ENCODE measurements around the gene TFPI. TPM values are rescaled to one million over a fixed set of nuclear protein-coding genes. Genes with fewer than 3 reads are reported as not detected.

Gene TFPI
- total RNA-seq, 5 donors from 2014 or later (not counting 1 experiment from before 2014, with no cell fraction given) = 0.47 to 1.5 (median 1.0) TPM

DNA sequence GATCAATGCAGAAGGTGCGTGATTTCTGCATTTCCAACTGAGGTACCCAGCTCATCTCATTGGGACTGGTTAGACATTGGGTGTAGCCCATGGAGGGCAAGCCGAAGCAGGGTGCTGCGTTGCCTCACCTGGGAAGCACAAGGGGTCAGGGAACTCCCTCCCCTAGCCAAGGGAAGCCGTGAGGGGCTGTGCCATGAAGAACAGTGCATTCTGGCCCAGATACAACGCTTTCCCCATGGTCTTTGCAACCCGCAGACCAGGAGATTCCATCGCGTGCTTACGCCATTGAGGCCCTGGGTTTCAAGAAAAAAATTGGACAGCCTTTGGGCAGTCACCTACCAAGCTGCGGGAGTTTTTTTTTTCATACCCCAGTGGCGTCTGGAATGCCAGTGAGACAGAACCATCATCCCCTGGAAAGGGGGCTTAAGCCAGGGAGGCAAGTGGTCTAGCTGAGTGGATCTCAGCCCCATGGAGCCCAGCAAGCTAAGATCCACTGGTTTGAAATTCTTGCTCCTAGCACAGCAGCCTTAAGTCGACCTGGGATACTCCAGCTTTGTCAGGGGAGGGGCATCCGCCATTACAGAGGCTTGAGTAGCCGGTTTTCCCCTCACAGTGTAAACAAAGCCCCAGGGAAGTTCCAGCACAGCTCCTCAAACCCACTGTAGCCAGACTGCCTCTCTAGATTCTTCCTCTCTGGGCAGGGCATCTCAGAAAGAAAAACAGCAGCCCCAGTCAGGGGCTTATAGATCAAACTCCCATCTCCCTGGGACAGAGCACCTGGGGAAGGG is 21.7 kb downstream of the TFPI start:
- POLR2A ChIA-PET = no interaction called here
- ATAC-seq (replicated peaks in 1 of 4) (no peak), DNase-seq (no peak)
- no peaks in the 10 kb centered on the region for H3K36me3 Mint-ChIP-seq
- Histone ChIP-seq H3K4me3 (ENCODE audit: control insufficient read depth in 1 of 2, extremely low read depth in 1 of 2, low read length in 1 of 2) (no peak overlapping the region), H3K27me3 (replicated peaks in 1 of 2; ENCODE audit: control insufficient read depth in 2 of 2, extremely low read depth in 1 of 2, insufficient read depth in 2 of 2, low read length in 1 of 2) (peaks cover 0 to 3% of the 10 kb centered on the region in 2 experiments), H3K9me3 (no peaks in the 10 kb centered on the region), H3K4me1 (ENCODE audit: control insufficient read depth in 1 of 2, extremely low read depth in 1 of 2, insufficient read depth in 2 of 2, low read length in 2 of 2) (no peaks in the 10 kb centered on the region), H3K27ac (ENCODE audit: low read length) (no peak overlapping the region), H3K36me3 (ENCODE audit: control insufficient read depth in 2 of 2, extremely low read depth in 1 of 2, insufficient read depth in 1 of 2, low read length in 1 of 2) (no peaks in the 10 kb centered on the region)
- no peak overlapping the region for H3K27ac Mint-ChIP-seq
- 81% methylated on average over 11 of the region's 14 CpGs for WGBS (ENCODE audit: insufficient coverage)
- H3K4me1 Mint-ChIP-seq = no peaks in the 10 kb centered on the region
- no peak overlapping the region for H3K4me3 Mint-ChIP-seq
- H3K9me3 Mint-ChIP-seq = peaks cover 6 to 12% (median 6%) of the 10 kb centered on the region in 3 donors
- H3K27me3 Mint-ChIP-seq = peaks cover 0 to 3% of the 10 kb centered on the region in 2 donors
- CTCF ChIA-PET = no interaction called here

DNA sequence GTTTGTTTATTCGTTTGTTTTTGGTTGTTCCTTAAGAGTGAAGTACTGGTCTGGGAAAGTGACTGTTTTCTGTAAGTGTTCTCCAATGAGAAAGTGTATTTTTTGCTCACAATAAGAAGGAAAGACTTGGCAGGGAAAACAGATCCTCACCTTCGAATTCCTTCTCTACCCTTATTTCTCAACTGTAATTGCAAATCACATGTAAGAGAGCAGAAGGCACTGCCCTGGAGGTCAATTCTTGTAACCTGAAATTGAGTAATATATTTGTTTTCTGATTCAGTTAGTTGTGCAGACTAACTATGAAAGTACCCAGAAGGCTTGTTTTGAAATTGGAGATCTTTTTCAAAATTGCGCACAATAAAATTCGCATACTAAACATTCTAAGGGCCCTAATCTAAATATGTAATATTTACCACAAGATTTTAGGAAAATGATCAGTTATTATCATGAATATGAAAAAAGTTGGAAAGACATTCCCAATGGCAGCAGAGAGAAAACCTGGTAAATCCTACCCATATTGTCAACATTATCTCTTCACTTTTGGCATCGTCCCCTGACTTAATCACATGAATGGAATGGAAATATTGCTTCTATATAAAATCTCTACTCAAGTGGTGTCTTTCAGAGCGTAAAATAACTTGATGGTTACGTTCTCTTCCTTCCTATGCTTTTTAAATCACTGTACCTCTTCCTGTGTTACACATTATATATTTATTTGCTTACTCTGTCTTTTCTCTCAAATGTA is 24.1 kb downstream of the TFPI start:
- no CpG with 5 or more reads among the region's 7 CpGs for WGBS (ENCODE audit: insufficient coverage)
- Mint-ChIP-seq H3K9me3 (peaks cover 2 to 9% (median 6%) of the 10 kb centered on the region in 3 donors), H3K4me1 (no peaks in the 10 kb centered on the region), H3K27me3 (peaks cover 0 to 3% of the 10 kb centered on the region in 2 donors), H3K36me3 (no peaks in the 10 kb centered on the region), H3K4me3 (no peak overlapping the region), H3K27ac (no peak overlapping the region)
- H3K4me3 ChIP-seq (ENCODE audit: control insufficient read depth in 1 of 2, extremely low read depth in 1 of 2, low read length in 1 of 2) = no peak overlapping the region
- no peak overlapping the region for H3K27ac ChIP-seq (ENCODE audit: low read length)
- ATAC-seq (replicated peaks in 1 of 4) (no peak), DNase-seq (no peak)
- peaks cover 0 to 3% of the 10 kb centered on the region in 2 experiments for H3K27me3 ChIP-seq (replicated peaks in 1 of 2; ENCODE audit: control insufficient read depth in 2 of 2, extremely low read depth in 1 of 2, insufficient read depth in 2 of 2, low read length in 1 of 2)
- no peaks in the 10 kb centered on the region for H3K36me3 ChIP-seq (ENCODE audit: control insufficient read depth in 2 of 2, extremely low read depth in 1 of 2, insufficient read depth in 1 of 2, low read length in 1 of 2)
- ChIA-PET CTCF (no interaction called here), POLR2A (no interaction called here)
- no peaks in the 10 kb centered on the region for H3K4me1 ChIP-seq (ENCODE audit: control insufficient read depth in 1 of 2, extremely low read depth in 1 of 2, insufficient read depth in 2 of 2, low read length in 2 of 2)
- no peaks in the 10 kb centered on the region for H3K9me3 ChIP-seq

DNA sequence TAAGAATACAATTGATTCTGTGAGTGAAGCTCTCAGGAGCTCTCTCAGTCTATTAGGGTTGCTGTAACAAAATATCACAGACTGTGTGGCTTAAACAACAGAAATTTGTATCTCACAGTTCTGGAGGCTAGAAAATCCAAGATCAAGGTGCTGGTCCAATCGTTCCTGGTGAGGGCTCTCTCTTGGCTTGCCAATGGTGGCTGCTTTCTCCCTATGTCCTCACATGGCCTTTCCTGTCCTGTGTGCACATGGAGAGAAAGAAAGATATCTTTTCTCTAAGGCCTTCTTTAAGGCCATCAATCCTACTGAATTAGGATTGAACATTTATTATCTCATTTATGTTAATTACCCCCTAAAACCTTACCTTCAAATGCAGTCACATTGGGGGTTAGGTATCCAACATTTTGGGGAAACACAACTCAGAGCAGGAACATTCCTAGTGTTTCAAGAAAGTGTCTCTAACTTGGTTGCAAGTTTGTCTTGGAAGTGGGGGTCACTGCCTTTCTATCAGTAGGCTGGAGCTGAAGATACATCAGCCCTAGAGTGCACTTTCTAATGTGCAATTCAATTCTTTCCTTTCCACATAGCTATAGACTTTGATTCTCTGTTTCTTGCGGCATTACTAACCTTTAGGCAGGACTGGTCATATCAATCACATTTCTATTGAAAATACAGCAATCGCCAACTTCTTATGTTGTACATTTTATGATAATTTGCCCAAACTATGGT is 24.8 kb downstream of the TFPI start:
- Mint-ChIP-seq H3K9me3 (peaks cover 0 to 6% (median 1%) of the 10 kb centered on the region in 3 donors), H3K27ac (no peak overlapping the region), H3K4me3 (no peak overlapping the region), H3K36me3 (no peaks in the 10 kb centered on the region), H3K27me3 (peaks cover 0 to 3% of the 10 kb centered on the region in 2 donors), H3K4me1 (no peaks in the 10 kb centered on the region)
- POLR2A ChIA-PET = no interaction called here
- CTCF ChIA-PET = no interaction called here
- no peaks in the 10 kb centered on the region for H3K36me3 ChIP-seq (ENCODE audit: control insufficient read depth in 2 of 2, extremely low read depth in 1 of 2, insufficient read depth in 1 of 2, low read length in 1 of 2)
- H3K27ac ChIP-seq (ENCODE audit: low read length) = no peak overlapping the region
- H3K9me3 ChIP-seq = no peaks in the 10 kb centered on the region
- WGBS (ENCODE audit: insufficient coverage) = no CpG with 5 or more reads among the region's 3 CpGs
- H3K4me3 ChIP-seq (ENCODE audit: control insufficient read depth in 1 of 2, extremely low read depth in 1 of 2, low read length in 1 of 2) = no peak overlapping the region
- ATAC-seq (replicated peaks in 1 of 4) (no peak), DNase-seq (no peak)
- H3K27me3 ChIP-seq (replicated peaks in 1 of 2; ENCODE audit: control insufficient read depth in 2 of 2, extremely low read depth in 1 of 2, insufficient read depth in 2 of 2, low read length in 1 of 2) = peaks cover 0 to 3% of the 10 kb centered on the region in 2 experiments
- no peaks in the 10 kb centered on the region for H3K4me1 ChIP-seq (ENCODE audit: control insufficient read depth in 1 of 2, extremely low read depth in 1 of 2, insufficient read depth in 2 of 2, low read length in 2 of 2)

DNA sequence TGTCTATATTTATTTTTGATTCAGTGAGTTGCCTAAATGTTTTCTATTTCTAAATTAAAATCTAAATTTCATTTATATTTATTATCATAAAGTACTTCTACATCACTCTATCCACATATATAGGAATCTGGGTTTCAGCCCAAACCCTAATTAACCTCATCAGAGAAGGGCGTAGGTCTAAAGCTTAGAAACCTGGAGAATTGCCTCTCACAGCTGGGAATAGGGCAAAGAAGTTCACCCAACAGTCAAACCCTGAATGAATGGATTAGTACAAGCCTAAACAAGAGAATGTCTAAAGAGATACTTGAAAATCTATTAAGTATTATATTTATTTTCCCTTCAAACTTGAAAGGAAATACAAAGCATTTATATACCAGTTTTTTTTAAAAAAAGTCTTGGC is 26.2 kb downstream of the TFPI start:
- ChIA-PET POLR2A (no interaction called here), CTCF (no interaction called here)
- DNase-seq (no peak), ATAC-seq (replicated peaks in 1 of 4) (no peak)
- H3K9me3 ChIP-seq = no peaks in the 10 kb centered on the region
- Mint-ChIP-seq H3K27me3 (peaks cover 0 to 3% of the 10 kb centered on the region in 2 donors), H3K27ac (no peak overlapping the region), H3K9me3 (no peaks in the 10 kb centered on the region), H3K4me1 (no peaks in the 10 kb centered on the region), H3K36me3 (no peaks in the 10 kb centered on the region), H3K4me3 (no peak overlapping the region)
- no CpG with 5 or more reads among the region's 1 CpG for WGBS (ENCODE audit: insufficient coverage)
- H3K27me3 ChIP-seq (replicated peaks in 1 of 2; ENCODE audit: control insufficient read depth in 2 of 2, extremely low read depth in 1 of 2, insufficient read depth in 2 of 2, low read length in 1 of 2) = peaks cover 0 to 3% of the 10 kb centered on the region in 2 experiments
- H3K4me3 ChIP-seq (ENCODE audit: control insufficient read depth in 1 of 2, extremely low read depth in 1 of 2, low read length in 1 of 2) = no peak overlapping the region
- H3K27ac ChIP-seq (ENCODE audit: low read length) = no peak overlapping the region
- H3K36me3 ChIP-seq (ENCODE audit: control insufficient read depth in 2 of 2, extremely low read depth in 1 of 2, insufficient read depth in 1 of 2, low read length in 1 of 2) = no peaks in the 10 kb centered on the region
- no peaks in the 10 kb centered on the region for H3K4me1 ChIP-seq (ENCODE audit: control insufficient read depth in 1 of 2, extremely low read depth in 1 of 2, insufficient read depth in 2 of 2, low read length in 2 of 2)

DNA sequence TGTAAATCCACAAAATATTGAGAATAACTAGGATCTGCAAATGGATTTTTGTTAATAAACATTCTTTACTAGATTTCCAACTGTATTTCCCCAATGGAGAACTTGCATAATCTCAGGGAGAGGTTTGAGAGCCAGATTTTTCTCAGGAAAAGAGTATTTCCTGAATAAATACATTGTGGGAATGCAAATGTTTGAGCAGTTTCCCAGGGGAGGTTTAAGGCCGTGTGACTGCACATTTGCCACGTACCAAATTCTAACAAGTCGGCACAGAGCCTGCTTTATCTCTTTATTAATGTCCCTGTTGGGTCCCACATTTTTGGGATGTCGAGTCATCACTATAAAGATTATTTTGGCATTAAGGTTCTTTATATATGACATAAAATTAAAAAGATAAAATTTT is 27.0 kb downstream of the TFPI start:
- DNase-seq (no peak), ATAC-seq (replicated peaks in 1 of 4) (no peak)
- Histone ChIP-seq H3K27ac (ENCODE audit: low read length) (no peak overlapping the region), H3K36me3 (ENCODE audit: control insufficient read depth in 2 of 2, extremely low read depth in 1 of 2, insufficient read depth in 1 of 2, low read length in 1 of 2) (no peaks in the 10 kb centered on the region), H3K9me3 (no peaks in the 10 kb centered on the region), H3K4me3 (ENCODE audit: control insufficient read depth in 1 of 2, extremely low read depth in 1 of 2, low read length in 1 of 2) (no peak overlapping the region), H3K4me1 (ENCODE audit: control insufficient read depth in 1 of 2, extremely low read depth in 1 of 2, insufficient read depth in 2 of 2, low read length in 2 of 2) (no peaks in the 10 kb centered on the region), H3K27me3 (replicated peaks in 1 of 2; ENCODE audit: control insufficient read depth in 2 of 2, extremely low read depth in 1 of 2, insufficient read depth in 2 of 2, low read length in 1 of 2) (no peaks in the 10 kb centered on the region)
- WGBS (ENCODE audit: insufficient coverage) = no CpG with 5 or more reads among the region's 4 CpGs
- H3K4me3 Mint-ChIP-seq = no peak overlapping the region
- H3K36me3 Mint-ChIP-seq = no peaks in the 10 kb centered on the region
- no peaks in the 10 kb centered on the region for H3K4me1 Mint-ChIP-seq
- CTCF ChIA-PET = no interaction called here
- POLR2A ChIA-PET = interaction anchor here in 1 of 2 donors (0.7 kb wide), 1 partner anchor 1737 kb away, joined by 3 read pairs; no protein-coding TSS in a partner anchor
- peaks cover 0 to 3% of the 10 kb centered on the region in 2 donors for H3K27me3 Mint-ChIP-seq
- no peaks in the 10 kb centered on the region for H3K9me3 Mint-ChIP-seq
- no peak overlapping the region for H3K27ac Mint-ChIP-seq

DNA sequence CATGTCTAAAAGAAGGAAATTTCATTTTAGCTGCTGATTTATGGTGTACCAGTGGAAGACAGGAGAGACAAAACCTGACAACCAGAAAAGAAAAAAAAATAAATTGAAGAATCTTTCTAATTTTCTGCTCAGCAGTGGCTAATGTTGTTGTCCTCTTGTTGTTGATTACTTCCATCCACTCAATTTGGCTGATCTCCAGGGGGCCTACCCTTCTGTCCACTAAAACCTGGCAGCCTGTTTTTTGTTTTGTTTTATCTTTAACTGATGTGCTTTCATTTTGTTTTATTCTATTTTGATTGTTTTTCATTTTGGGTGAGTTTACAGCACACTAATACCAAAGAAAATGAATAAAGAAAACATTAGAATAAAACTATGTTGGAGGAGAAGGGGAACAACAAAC is 27.4 kb downstream of the TFPI start:
- Mint-ChIP-seq H3K9me3 (no peaks in the 10 kb centered on the region), H3K27me3 (no peaks in the 10 kb centered on the region), H3K36me3 (no peaks in the 10 kb centered on the region), H3K4me3 (no peak overlapping the region), H3K27ac (no peak overlapping the region), H3K4me1 (no peaks in the 10 kb centered on the region)
- Histone ChIP-seq H3K4me3 (ENCODE audit: control insufficient read depth in 1 of 2, extremely low read depth in 1 of 2, low read length in 1 of 2) (no peak overlapping the region), H3K9me3 (no peaks in the 10 kb centered on the region), H3K4me1 (ENCODE audit: control insufficient read depth in 1 of 2, extremely low read depth in 1 of 2, insufficient read depth in 2 of 2, low read length in 2 of 2) (no peaks in the 10 kb centered on the region), H3K27me3 (replicated peaks in 1 of 2; ENCODE audit: control insufficient read depth in 2 of 2, extremely low read depth in 1 of 2, insufficient read depth in 2 of 2, low read length in 1 of 2) (no peaks in the 10 kb centered on the region), H3K36me3 (ENCODE audit: control insufficient read depth in 2 of 2, extremely low read depth in 1 of 2, insufficient read depth in 1 of 2, low read length in 1 of 2) (no peaks in the 10 kb centered on the region), H3K27ac (ENCODE audit: low read length) (no peak overlapping the region)
- ATAC-seq (replicated peaks in 1 of 4) = no peak
- CTCF ChIA-PET = no interaction called here
- POLR2A ChIA-PET = interaction anchor here in 1 of 2 donors (0.7 kb wide), 1 partner anchor 1738 kb away, joined by 3 read pairs; no protein-coding TSS in a partner anchor
- no peak for DNase-seq

Measured in T-cell (primary cell).